Measurements from ENCODE around the gene TP53INP2.

Gene TP53INP2

GRCh38 chr20:34732523-34732922, 28.4 kb downstream of the TP53INP2 start:
- H3K4me2 ChIP-seq (ENCODE audit: low read length): no peak overlapping the region
- no peak for TF ChIP-seq CTCF (IDR thresholded peaks at IDR 0.05; ENCODE audit: low read depth, low read length, poor library complexity, severe bottlenecking)
- TF ChIP-seq EZH2phosphoT487 (IDR thresholded peaks at IDR 0.05; ENCODE audit: borderline replicate concordance, low read length): no peak
- H3K4me3 ChIP-seq (ENCODE audit: low read length): no peak overlapping the region
- no peaks in the 10 kb centered on the region for H3K9me3 ChIP-seq (ENCODE audit: control insufficient read depth, insufficient read depth, low read length)
- no peaks in the 10 kb centered on the region for H3K9me2 ChIP-seq (replicated peaks; ENCODE audit: control insufficient read depth, low read length)
- H3K79me2 ChIP-seq (ENCODE audit: control insufficient read depth, low read length): no peaks in the 10 kb centered on the region
- no peaks in the 10 kb centered on the region for H4K20me1 ChIP-seq (ENCODE audit: control insufficient read depth, insufficient read depth, low read depth, low read length)
- no peaks in the 10 kb centered on the region for H3K36me3 ChIP-seq (ENCODE audit: control insufficient read depth, low read length)
- H3K27ac ChIP-seq (ENCODE audit: low read depth, low read length): no peak overlapping the region
- H3F3A ChIP-seq (ENCODE audit: control insufficient read depth, insufficient read depth): no peaks in the 10 kb centered on the region
- H3K27me3 ChIP-seq (ENCODE audit: control insufficient read depth, low read length): no peaks in the 10 kb centered on the region
- H3K4me1 ChIP-seq (ENCODE audit: control insufficient read depth, low read length): no peaks in the 10 kb centered on the region

- Histone ChIP-seq H3F3A (ENCODE audit: control insufficient read depth, insufficient read depth) (no peaks in the 10 kb centered on the region), H4K20me1 (ENCODE audit: control insufficient read depth, insufficient read depth, low read depth, low read length) (no peaks in the 10 kb centered on the region), H3K4me3 (ENCODE audit: low read length) (no peak overlapping the region), H3K36me3 (ENCODE audit: control insufficient read depth, low read length) (no peaks in the 10 kb centered on the region), H3K9me3 (ENCODE audit: control insufficient read depth, insufficient read depth, low read length) (no peaks in the 10 kb centered on the region), H3K4me2 (ENCODE audit: low read length) (no peak overlapping the region), H3K27me3 (ENCODE audit: control insufficient read depth, low read length) (no peaks in the 10 kb centered on the region), H3K9me2 (replicated peaks; ENCODE audit: control insufficient read depth, low read length) (no peaks in the 10 kb centered on the region), H3K4me1 (ENCODE audit: control insufficient read depth, low read length) (no peaks in the 10 kb centered on the region), H3K79me2 (ENCODE audit: control insufficient read depth, low read length) (no peaks in the 10 kb centered on the region), H3K27ac (ENCODE audit: low read depth, low read length) (no peak overlapping the region)
- TF ChIP-seq CTCF (IDR thresholded peaks at IDR 0.05; ENCODE audit: low read depth, low read length, poor library complexity, severe bottlenecking) (no peak), EZH2phosphoT487 (IDR thresholded peaks at IDR 0.05; ENCODE audit: borderline replicate concordance, low read length) (no peak)
These were observed 32.1 kb downstream of the TP53INP2 start for GRCh38 chr20:34736106-34736735.

- Histone ChIP-seq H4K20me1 (ENCODE audit: control insufficient read depth, insufficient read depth, low read depth, low read length) (no peaks in the 10 kb centered on the region), H3K79me2 (ENCODE audit: control insufficient read depth, low read length) (no peaks in the 10 kb centered on the region), H3K4me2 (ENCODE audit: low read length) (no peak overlapping the region), H3K4me1 (ENCODE audit: control insufficient read depth, low read length) (no peaks in the 10 kb centered on the region), H3K27me3 (ENCODE audit: control insufficient read depth, low read length) (no peaks in the 10 kb centered on the region), H3K4me3 (ENCODE audit: low read length) (no peak overlapping the region), H3K36me3 (ENCODE audit: control insufficient read depth, low read length) (peaks cover 49% of the 10 kb centered on the region), H3K9me3 (ENCODE audit: control insufficient read depth, insufficient read depth, low read length) (no peaks in the 10 kb centered on the region), H3F3A (ENCODE audit: control insufficient read depth, insufficient read depth) (0 out of 2 replicates have a peak, but pooled peaks cover 2% of the 10 kb centered on the region), H3K9me2 (replicated peaks; ENCODE audit: control insufficient read depth, low read length) (no peaks in the 10 kb centered on the region), H3K27ac (ENCODE audit: low read depth, low read length) (no peak overlapping the region)
- TF ChIP-seq EZH2phosphoT487 (IDR thresholded peaks at IDR 0.05; ENCODE audit: borderline replicate concordance, low read length): no peak
- no peak for TF ChIP-seq CTCF (IDR thresholded peaks at IDR 0.05; ENCODE audit: low read depth, low read length, poor library complexity, severe bottlenecking)
These were observed 38.9 kb downstream of the TP53INP2 start for GRCh38 chr20:34743039-34743438.
